ENCODE results near the gene CPXM2.

The CPXM2 gene

GRCh38 chr10:123891144-123892071, at the start of gene CPXM2:
TSS of gene CPXM2 (minus strand) at chr10:123891807. CDS start at chr10:123891659, 148 bp downstream.
- peaks cover 36% of the 10 kb centered on the region for H3K27me3 ChIP-seq (ENCODE audit: control insufficient read depth, insufficient read depth, low read length)
- peak within 1 kb of the TSS; percentile 58 for H3K4me3 ChIP-seq (ENCODE audit: low read length)
- no peak within 1 kb of the TSS for H3K27ac ChIP-seq (ENCODE audit: low read length)
- no peak within 1 kb of the TSS for H3K9ac ChIP-seq (ENCODE audit: low read length)
- H3K4me1 ChIP-seq (ENCODE audit: control insufficient read depth, low read depth, low read length) = peaks cover 11% of the 10 kb centered on the region
- H3K36me3 ChIP-seq (ENCODE audit: control insufficient read depth, low read depth, low read length) = no peaks in the 10 kb centered on the region
- H3K9me3 ChIP-seq (ENCODE audit: control insufficient read depth, low read depth, low read length) = no peaks in the 10 kb centered on the region

- Histone ChIP-seq H3K36me3 (ENCODE audit: control insufficient read depth, low read depth, low read length) (no peaks in the 10 kb centered on the region), H3K27me3 (ENCODE audit: control insufficient read depth, insufficient read depth, low read length) (no peaks in the 10 kb centered on the region), H3K9me3 (ENCODE audit: control insufficient read depth, low read depth, low read length) (no peaks in the 10 kb centered on the region), H3K4me1 (ENCODE audit: control insufficient read depth, low read depth, low read length) (no peaks in the 10 kb centered on the region), H3K27ac (ENCODE audit: low read length) (no peak overlapping the region), H3K9ac (ENCODE audit: low read length) (no peak overlapping the region), H3K4me3 (ENCODE audit: low read length) (no peak overlapping the region)
Measured at GRCh38 chr10:123939591-123939990, 48.0 kb upstream of the CPXM2 start.

GRCh38 chr10:123938890-123939289, 47.3 kb upstream of the CPXM2 start:
- H3K36me3 ChIP-seq (ENCODE audit: control insufficient read depth, low read depth, low read length) = no peaks in the 10 kb centered on the region

GRCh38 chr10:123936426-123936825, 44.8 kb upstream of the CPXM2 start:
- H3K27me3 ChIP-seq (ENCODE audit: control insufficient read depth, insufficient read depth, low read length) = no peaks in the 10 kb centered on the region
- no peaks in the 10 kb centered on the region for H3K9me3 ChIP-seq (ENCODE audit: control insufficient read depth, low read depth, low read length)

More at GRCh38 chr10:123938890-123939289, 47.3 kb upstream of the CPXM2 start:
- Histone ChIP-seq H3K4me3 (ENCODE audit: low read length) (no peak overlapping the region), H3K9me3 (ENCODE audit: control insufficient read depth, low read depth, low read length) (no peaks in the 10 kb centered on the region), H3K4me1 (ENCODE audit: control insufficient read depth, low read depth, low read length) (no peaks in the 10 kb centered on the region), H3K27ac (ENCODE audit: low read length) (no peak overlapping the region), H3K27me3 (ENCODE audit: control insufficient read depth, insufficient read depth, low read length) (no peaks in the 10 kb centered on the region), H3K9ac (ENCODE audit: low read length) (no peak overlapping the region)

GRCh38 chr10:123935680-123936079, 44.1 kb upstream of the CPXM2 start:
- Histone ChIP-seq H3K36me3 (ENCODE audit: control insufficient read depth, low read depth, low read length) (no peaks in the 10 kb centered on the region), H3K9me3 (ENCODE audit: control insufficient read depth, low read depth, low read length) (no peaks in the 10 kb centered on the region), H3K4me1 (ENCODE audit: control insufficient read depth, low read depth, low read length) (no peaks in the 10 kb centered on the region), H3K27ac (ENCODE audit: low read length) (no peak overlapping the region), H3K4me3 (ENCODE audit: low read length) (no peak overlapping the region), H3K9ac (ENCODE audit: low read length) (no peak overlapping the region), H3K27me3 (ENCODE audit: control insufficient read depth, insufficient read depth, low read length) (no peaks in the 10 kb centered on the region)

More at GRCh38 chr10:123936426-123936825, 44.8 kb upstream of the CPXM2 start:
- H3K4me3 ChIP-seq (ENCODE audit: low read length) = no peak overlapping the region
- H3K36me3 ChIP-seq (ENCODE audit: control insufficient read depth, low read depth, low read length) = no peaks in the 10 kb centered on the region
- no peak overlapping the region for H3K27ac ChIP-seq (ENCODE audit: low read length)
- H3K4me1 ChIP-seq (ENCODE audit: control insufficient read depth, low read depth, low read length) = no peaks in the 10 kb centered on the region
- no peak overlapping the region for H3K9ac ChIP-seq (ENCODE audit: low read length)

- Histone ChIP-seq H3K9me3 (ENCODE audit: control insufficient read depth, low read depth, low read length) (no peaks in the 10 kb centered on the region), H3K27me3 (ENCODE audit: control insufficient read depth, insufficient read depth, low read length) (no peaks in the 10 kb centered on the region), H3K36me3 (ENCODE audit: control insufficient read depth, low read depth, low read length) (no peaks in the 10 kb centered on the region), H3K4me3 (ENCODE audit: low read length) (no peak overlapping the region), H3K4me1 (ENCODE audit: control insufficient read depth, low read depth, low read length) (no peaks in the 10 kb centered on the region), H3K9ac (ENCODE audit: low read length) (no peak overlapping the region), H3K27ac (ENCODE audit: low read length) (no peak overlapping the region)
Measured at GRCh38 chr10:123934846-123935245, 43.2 kb upstream of the CPXM2 start.

GRCh38 chr10:123930340-123931001, 38.9 kb upstream of the CPXM2 start:
- Histone ChIP-seq H3K27me3 (ENCODE audit: control insufficient read depth, insufficient read depth, low read length) (no peaks in the 10 kb centered on the region), H3K27ac (ENCODE audit: low read length) (no peak overlapping the region), H3K9ac (ENCODE audit: low read length) (no peak overlapping the region), H3K9me3 (ENCODE audit: control insufficient read depth, low read depth, low read length) (no peaks in the 10 kb centered on the region), H3K4me1 (ENCODE audit: control insufficient read depth, low read depth, low read length) (no peaks in the 10 kb centered on the region), H3K4me3 (ENCODE audit: low read length) (no peak overlapping the region), H3K36me3 (ENCODE audit: control insufficient read depth, low read depth, low read length) (no peaks in the 10 kb centered on the region)

- no peak overlapping the region for H3K4me3 ChIP-seq (ENCODE audit: low read length)
- H3K27me3 ChIP-seq (ENCODE audit: control insufficient read depth, insufficient read depth, low read length) = no peaks in the 10 kb centered on the region
- no peaks in the 10 kb centered on the region for H3K4me1 ChIP-seq (ENCODE audit: control insufficient read depth, low read depth, low read length)
- H3K27ac ChIP-seq (ENCODE audit: low read length) = no peak overlapping the region
- no peaks in the 10 kb centered on the region for H3K9me3 ChIP-seq (ENCODE audit: control insufficient read depth, low read depth, low read length)
- no peak overlapping the region for H3K9ac ChIP-seq (ENCODE audit: low read length)
- H3K36me3 ChIP-seq (ENCODE audit: control insufficient read depth, low read depth, low read length) = no peaks in the 10 kb centered on the region
Measured at GRCh38 chr10:123929791-123930190, 38.2 kb upstream of the CPXM2 start.

GRCh38 chr10:123928427-123928826, 36.8 kb upstream of the CPXM2 start:
- Histone ChIP-seq H3K4me3 (ENCODE audit: low read length) (no peak overlapping the region), H3K36me3 (ENCODE audit: control insufficient read depth, low read depth, low read length) (no peaks in the 10 kb centered on the region), H3K9me3 (ENCODE audit: control insufficient read depth, low read depth, low read length) (no peaks in the 10 kb centered on the region)

GRCh38 chr10:123926401-123927264, 35.0 kb upstream of the CPXM2 start:
- Histone ChIP-seq H3K4me1 (ENCODE audit: control insufficient read depth, low read depth, low read length) (no peaks in the 10 kb centered on the region), H3K27ac (ENCODE audit: low read length) (no peak overlapping the region), H3K4me3 (ENCODE audit: low read length) (no peak overlapping the region), H3K9ac (ENCODE audit: low read length) (no peak overlapping the region), H3K27me3 (ENCODE audit: control insufficient read depth, insufficient read depth, low read length) (no peaks in the 10 kb centered on the region), H3K36me3 (ENCODE audit: control insufficient read depth, low read depth, low read length) (no peaks in the 10 kb centered on the region), H3K9me3 (ENCODE audit: control insufficient read depth, low read depth, low read length) (no peaks in the 10 kb centered on the region)

More at GRCh38 chr10:123928427-123928826, 36.8 kb upstream of the CPXM2 start:
- Histone ChIP-seq H3K9ac (ENCODE audit: low read length) (no peak overlapping the region), H3K4me1 (ENCODE audit: control insufficient read depth, low read depth, low read length) (no peaks in the 10 kb centered on the region), H3K27me3 (ENCODE audit: control insufficient read depth, insufficient read depth, low read length) (no peaks in the 10 kb centered on the region), H3K27ac (ENCODE audit: low read length) (no peak overlapping the region)

- no peaks in the 10 kb centered on the region for H3K27me3 ChIP-seq (ENCODE audit: control insufficient read depth, insufficient read depth, low read length)
- H3K36me3 ChIP-seq (ENCODE audit: control insufficient read depth, low read depth, low read length) = no peaks in the 10 kb centered on the region
- no peaks in the 10 kb centered on the region for H3K4me1 ChIP-seq (ENCODE audit: control insufficient read depth, low read depth, low read length)
- no peaks in the 10 kb centered on the region for H3K9me3 ChIP-seq (ENCODE audit: control insufficient read depth, low read depth, low read length)
- H3K4me3 ChIP-seq (ENCODE audit: low read length) = no peak overlapping the region
- no peak overlapping the region for H3K9ac ChIP-seq (ENCODE audit: low read length)
- H3K27ac ChIP-seq (ENCODE audit: low read length) = no peak overlapping the region
Measured at GRCh38 chr10:123922126-123922525, 30.5 kb upstream of the CPXM2 start.
